Naive B cell (primary cell): ENCODE measurements around the gene PLCD4. TPM values are rescaled to one million over a fixed set of nuclear protein-coding genes. Genes with fewer than 3 reads are reported as not detected.

ENCODE experiments used
- ATAC-seq, 2 donors: fragments of 150-1000 bp; cut with Tn5 transposase; 2 replicates each; pipeline ENCODE4 v1.10.0; 2021; ENCODE audit warnings: low read depth in 2 of 2, mild to moderate bottlenecking in 2 of 2, moderate library complexity in 2 of 2
- DNase-seq: peaks from one replicate; pipeline ENCODE4 v3.0.0; 2022
- H3K27ac Mint-ChIP-seq, 6 donors: one replicate each; pipeline ENCODE4 v1.8.0; 2020 to 2022; ENCODE audit warnings: mild to moderate bottlenecking in 6 of 6, mixed read lengths in 6 of 6, moderate library complexity in 5 of 6, inconsistent platforms in 2 of 6
- H3K27me3 Mint-ChIP-seq, 3 donors: one replicate each; pipeline ENCODE4 v1.8.0; 2021 to 2022; ENCODE audit warnings: mixed read lengths in 3 of 3, mild to moderate bottlenecking in 1 of 3
- H3K36me3 Mint-ChIP-seq, 2 donors: one replicate each; pipeline ENCODE4 v1.8.0; 2020 to 2022; ENCODE audit warnings: mixed read lengths in 2 of 2, inconsistent platforms in 1 of 2, mild to moderate bottlenecking in 1 of 2
- H3K4me1 Mint-ChIP-seq, 3 donors: one replicate each; pipeline ENCODE4 v1.8.0; 2020 to 2022; ENCODE audit warnings: mixed read lengths in 3 of 3, inconsistent platforms in 1 of 3, mild to moderate bottlenecking in 1 of 3, moderate library complexity in 1 of 3
- H3K4me3 Mint-ChIP-seq, 8 donors: one replicate each; pipeline ENCODE4 v1.8.0; 2020 to 2022; ENCODE audit warnings: mild to moderate bottlenecking in 8 of 8, mixed read lengths in 8 of 8, moderate library complexity in 8 of 8, inconsistent platforms in 2 of 8
- H3K9me3 Mint-ChIP-seq, 7 donors: one replicate each; pipeline ENCODE4 v1.8.0; 2020 to 2022; ENCODE audit warnings: mixed read lengths in 7 of 7, mild to moderate bottlenecking in 5 of 7, inconsistent platforms in 2 of 7, moderate library complexity in 1 of 7
- polyA plus RNA-seq, 6 donors: library from polyadenylated mRNA; unstranded; fragments of 300-500 nt; fragmentation: Illumina TruSeq; gene quantifications; one replicate each; pipeline ENCODE4 v1.2.3, GENCODE V29; 2021; ENCODE audit warnings: low read depth in 6 of 6

PLCD4 gene
- polyA plus RNA-seq, 6 donors from 2014 or later: 0.21 TPM; not detected in 5

GRCh38 chr2:218635719-218636118 is 28.0 kb downstream of the PLCD4 start:
- Mint-ChIP-seq H3K27me3 (no peaks in the 10 kb centered on the region), H3K9me3 (no peaks in the 10 kb centered on the region), H3K27ac (no peak overlapping the region), H3K4me1 (peaks cover 0 to 2% (median 0%) of the 10 kb centered on the region in 3 donors), H3K36me3 (peaks cover 13 to 23% of the 10 kb centered on the region in 2 donors), H3K4me3 (no peak overlapping the region)
- ATAC-seq (no peak), DNase-seq (no peak)

- DNase-seq (no peak), ATAC-seq (no peak)
- H3K9me3 Mint-ChIP-seq: no peaks in the 10 kb centered on the region
- H3K4me1 Mint-ChIP-seq: peaks cover 0 to 2% (median 0%) of the 10 kb centered on the region in 3 donors
- no peak overlapping the region for H3K27ac Mint-ChIP-seq
- no peak overlapping the region for H3K4me3 Mint-ChIP-seq
- no peaks in the 10 kb centered on the region for H3K27me3 Mint-ChIP-seq
- H3K36me3 Mint-ChIP-seq: peaks cover 13 to 23% of the 10 kb centered on the region in 2 donors
Observed at GRCh38 chr2:218638372-218638771, 30.7 kb downstream of the PLCD4 start.

- Mint-ChIP-seq H3K27ac (peak overlapping the region in 1 of 6 donors; percentile 49), H3K27me3 (no peaks in the 10 kb centered on the region), H3K4me1 (no peaks in the 10 kb centered on the region), H3K4me3 (no peak overlapping the region), H3K9me3 (no peaks in the 10 kb centered on the region), H3K36me3 (peaks cover 12 to 27% of the 10 kb centered on the region in 2 donors)
- no peak for DNase-seq
- no peak for ATAC-seq
Observed at GRCh38 chr2:218642121-218642656, 34.5 kb downstream of the PLCD4 start.

- Mint-ChIP-seq H3K36me3 (peaks cover 8 to 21% of the 10 kb centered on the region in 2 donors), H3K27me3 (no peaks in the 10 kb centered on the region), H3K4me1 (no peaks in the 10 kb centered on the region), H3K27ac (no peak overlapping the region), H3K9me3 (no peaks in the 10 kb centered on the region), H3K4me3 (peak overlapping the region in 1 of 8 donors; percentile 71)
- no peak for DNase-seq
- ATAC-seq: no peak
Observed at GRCh38 chr2:218642786-218643185, 35.1 kb downstream of the PLCD4 start.

GRCh38 chr2:218643751-218644310 is 36.1 kb downstream of the PLCD4 start:
- Mint-ChIP-seq H3K4me3 (no peak overlapping the region), H3K9me3 (no peaks in the 10 kb centered on the region), H3K4me1 (peaks cover 3 to 7% (median 7%) of the 10 kb centered on the region in 3 donors), H3K36me3 (peaks cover 9 to 22% of the 10 kb centered on the region in 2 donors), H3K27ac (no peak overlapping the region), H3K27me3 (no peaks in the 10 kb centered on the region)
- ATAC-seq (no peak), DNase-seq (no peak)

GRCh38 chr2:218644721-218645120 is 37.0 kb downstream of the PLCD4 start:
- H3K4me1 Mint-ChIP-seq: peaks cover 3 to 7% (median 7%) of the 10 kb centered on the region in 3 donors
- no peak overlapping the region for H3K4me3 Mint-ChIP-seq
- ATAC-seq (no peak), DNase-seq (no peak)
- H3K27me3 Mint-ChIP-seq: no peaks in the 10 kb centered on the region
- H3K9me3 Mint-ChIP-seq: no peaks in the 10 kb centered on the region
- H3K27ac Mint-ChIP-seq: peak overlapping the region in 2 of 6 donors; percentile 46 to 88
- peaks cover 9 to 23% of the 10 kb centered on the region in 2 donors for H3K36me3 Mint-ChIP-seq

GRCh38 chr2:218645126-218645525 is 37.4 kb downstream of the PLCD4 start:
- no peak for DNase-seq
- peaks cover 3 to 7% (median 7%) of the 10 kb centered on the region in 3 donors for H3K4me1 Mint-ChIP-seq
- H3K36me3 Mint-ChIP-seq: peaks cover 9 to 26% of the 10 kb centered on the region in 2 donors
- no peak for ATAC-seq
- H3K27me3 Mint-ChIP-seq: no peaks in the 10 kb centered on the region
- no peaks in the 10 kb centered on the region for H3K9me3 Mint-ChIP-seq
- H3K27ac Mint-ChIP-seq: peak overlapping the region in 1 of 6 donors; percentile 88
- no peak overlapping the region for H3K4me3 Mint-ChIP-seq

GRCh38 chr2:218648088-218648786 is 40.5 kb downstream of the PLCD4 start:
- ATAC-seq: peak; percentile 59 to 78
- no peaks in the 10 kb centered on the region for H3K9me3 Mint-ChIP-seq
- peaks cover 3 to 12% (median 9%) of the 10 kb centered on the region in 3 donors for H3K4me1 Mint-ChIP-seq
- H3K36me3 Mint-ChIP-seq: peaks cover 9 to 31% of the 10 kb centered on the region in 2 donors
- H3K4me3 Mint-ChIP-seq: no peak overlapping the region
- peak overlapping the region in 2 of 6 donors; percentile 11 to 43 for H3K27ac Mint-ChIP-seq
- peak; percentile 38 for DNase-seq
- no peaks in the 10 kb centered on the region for H3K27me3 Mint-ChIP-seq

- Mint-ChIP-seq H3K9me3 (no peaks in the 10 kb centered on the region), H3K4me1 (peaks cover 3 to 12% (median 9%) of the 10 kb centered on the region in 3 donors), H3K36me3 (peaks cover 9 to 31% of the 10 kb centered on the region in 2 donors), H3K27ac (peak overlapping the region in 2 of 6 donors; percentile 11 to 43), H3K27me3 (no peaks in the 10 kb centered on the region), H3K4me3 (no peak overlapping the region)
- DNase-seq (no peak), ATAC-seq (peak in 1 of 2 donors; percentile 3)
Observed at GRCh38 chr2:218648787-218649100, 41.0 kb downstream of the PLCD4 start.

- Mint-ChIP-seq H3K27ac (no peak overlapping the region), H3K9me3 (no peaks in the 10 kb centered on the region), H3K36me3 (no peaks in the 10 kb centered on the region), H3K27me3 (no peaks in the 10 kb centered on the region), H3K4me1 (peaks cover 31 to 42% (median 36%) of the 10 kb centered on the region in 3 donors), H3K4me3 (no peak overlapping the region)
- ATAC-seq (no peak), DNase-seq (no peak)
Observed at GRCh38 chr2:218655751-218656150, 48.1 kb downstream of the PLCD4 start.

GRCh38 chr2:218658671-218659257 is 51.1 kb downstream of the PLCD4 start:
- Mint-ChIP-seq H3K4me3 (peak overlapping the region; percentile 89 to 98 (median 98)), H3K27me3 (no peaks in the 10 kb centered on the region), H3K36me3 (peaks cover 5 to 11% of the 10 kb centered on the region in 2 donors), H3K27ac (peak overlapping the region; percentile 73 to 97 (median 92)), H3K4me1 (peaks cover 35 to 36% (median 36%) of the 10 kb centered on the region in 3 donors), H3K9me3 (no peaks in the 10 kb centered on the region)
- ATAC-seq (peak; percentile 17 to 20), DNase-seq (peak; percentile 21)

- Mint-ChIP-seq H3K27ac (peak within 1 kb of the TSS; percentile 73 to 97 (median 92)), H3K4me3 (peak within 1 kb of the TSS; percentile 89 to 98 (median 98)), H3K4me1 (peaks cover 35 to 36% (median 36%) of the 10 kb centered on the region in 3 donors), H3K36me3 (peaks cover 5 to 15% of the 10 kb centered on the region in 2 donors), H3K27me3 (no peaks in the 10 kb centered on the region), H3K9me3 (no peaks in the 10 kb centered on the region)
- DNase-seq: peak; percentile 92
- ATAC-seq: peak; percentile 97 to 98
Observed at GRCh38 chr2:218659258-218659987, 51.7 kb downstream of the PLCD4 start, which contains the start of the genes BCS1L and ZNF142. TSS of gene BCS1L (plus strand) at chr2:218659683. CDS start at chr2:218660988, 1,305 bp downstream. TSS of gene ZNF142 (minus strand) at chr2:218659623. CDS start at chr2:218656429, 3,194 bp downstream.

GRCh38 chr2:218659988-218660358 is 52.3 kb downstream of the PLCD4 start:
- peak overlapping the region in 5 of 6 donors; percentile 73 to 97 (median 90) for H3K27ac Mint-ChIP-seq

More at GRCh38 chr2:218659988-218660358, 52.3 kb downstream of the PLCD4 start:
- Mint-ChIP-seq H3K36me3 (peaks cover 11 to 20% of the 10 kb centered on the region in 2 donors), H3K9me3 (no peaks in the 10 kb centered on the region), H3K27me3 (no peaks in the 10 kb centered on the region), H3K4me1 (peaks cover 35 to 37% (median 36%) of the 10 kb centered on the region in 3 donors), H3K4me3 (peak overlapping the region; percentile 89 to 98 (median 98))
- ATAC-seq (no peak), DNase-seq (no peak)
